ENCODE measurements around the gene PHF24.
"Not testable (repeated sequence)": the region's sequence is repeated elsewhere in the genome, so short reads cannot be mapped to it uniquely, and the experiment has no call there.

Gene PHF24

DNA sequence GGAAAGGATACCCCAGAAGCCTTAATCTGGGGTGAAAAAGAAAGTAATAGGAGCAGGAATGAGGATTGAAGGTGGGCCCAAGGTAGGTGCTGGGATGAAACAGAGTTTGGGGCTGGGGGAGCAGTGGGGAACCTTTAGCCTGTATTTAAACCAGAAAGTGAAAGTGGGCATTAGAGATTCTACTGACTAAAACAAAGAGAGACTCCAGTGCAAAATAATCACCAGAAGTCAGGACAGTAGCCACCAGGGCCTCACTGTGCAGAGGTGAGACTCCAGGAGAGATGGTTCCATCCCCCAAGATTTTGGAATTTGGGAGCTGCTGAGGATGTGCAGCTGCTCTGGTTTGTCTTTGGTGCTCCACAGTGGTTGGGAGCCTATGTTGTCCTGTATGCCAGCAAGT, 44.5 kb downstream of the PHF24 start:
- no peak overlapping the region for H3K4me3 ChIP-seq (ENCODE audit: low read depth, low read length)
- no peak for DNase-seq (ENCODE audit: low read depth)
- TF ChIP-seq, protein P1, sequence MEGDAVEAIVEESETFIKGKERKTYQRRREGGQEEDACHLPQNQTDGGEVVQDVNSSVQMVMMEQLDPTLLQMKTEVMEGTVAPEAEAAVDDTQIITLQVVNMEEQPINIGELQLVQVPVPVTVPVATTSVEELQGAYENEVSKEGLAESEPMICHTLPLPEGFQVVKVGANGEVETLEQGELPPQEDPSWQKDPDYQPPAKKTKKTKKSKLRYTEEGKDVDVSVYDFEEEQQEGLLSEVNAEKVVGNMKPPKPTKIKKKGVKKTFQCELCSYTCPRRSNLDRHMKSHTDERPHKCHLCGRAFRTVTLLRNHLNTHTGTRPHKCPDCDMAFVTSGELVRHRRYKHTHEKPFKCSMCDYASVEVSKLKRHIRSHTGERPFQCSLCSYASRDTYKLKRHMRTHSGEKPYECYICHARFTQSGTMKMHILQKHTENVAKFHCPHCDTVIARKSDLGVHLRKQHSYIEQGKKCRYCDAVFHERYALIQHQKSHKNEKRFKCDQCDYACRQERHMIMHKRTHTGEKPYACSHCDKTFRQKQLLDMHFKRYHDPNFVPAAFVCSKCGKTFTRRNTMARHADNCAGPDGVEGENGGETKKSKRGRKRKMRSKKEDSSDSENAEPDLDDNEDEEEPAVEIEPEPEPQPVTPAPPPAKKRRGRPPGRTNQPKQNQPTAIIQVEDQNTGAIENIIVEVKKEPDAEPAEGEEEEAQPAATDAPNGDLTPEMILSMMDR (conservative IDR thresholded peaks at IDR 0.05; ENCODE audit: low read depth, low read length), result no peak

GRCh38 chr9:35004299-35004698, 46.2 kb downstream of the PHF24 start:
- not testable (repeated sequence) for DNase-seq (ENCODE audit: low read depth); H3K4me3 ChIP-seq (ENCODE audit: low read depth, low read length)

GRCh38 chr9:35010351-35010958, 52.4 kb downstream of the PHF24 start:
- no peak overlapping the region for H3K4me3 ChIP-seq (ENCODE audit: low read depth, low read length)
- DNase-seq (ENCODE audit: low read depth), result no peak
- TF ChIP-seq, protein P1 (conservative IDR thresholded peaks at IDR 0.05; ENCODE audit: low read depth, low read length), result no peak

DNA sequence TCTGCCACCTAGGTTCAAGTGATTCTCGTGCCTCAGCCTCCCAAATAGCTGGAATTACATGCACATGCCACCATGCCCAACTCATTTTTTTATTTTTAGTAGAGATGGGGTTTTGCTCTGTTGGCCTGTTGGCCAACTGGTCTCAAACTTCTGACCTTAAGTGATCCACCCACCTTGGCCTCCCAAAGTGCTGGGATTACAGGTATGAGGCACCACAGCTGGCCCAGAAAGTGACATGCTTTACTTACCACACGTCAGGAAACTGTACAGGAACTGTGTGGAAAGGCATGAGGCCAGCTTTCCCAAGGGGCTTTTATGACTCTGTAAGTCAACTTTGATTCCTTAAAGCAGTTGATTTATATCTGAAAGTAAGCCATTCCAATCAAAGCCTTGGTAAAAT, 56.4 kb downstream of the PHF24 start:
- H3K4me3 ChIP-seq (ENCODE audit: low read depth, low read length), result no peak overlapping the region
- no peak for DNase-seq (ENCODE audit: low read depth)
- TF ChIP-seq, protein P1 (conservative IDR thresholded peaks at IDR 0.05; ENCODE audit: low read depth, low read length), result no peak

DNA sequence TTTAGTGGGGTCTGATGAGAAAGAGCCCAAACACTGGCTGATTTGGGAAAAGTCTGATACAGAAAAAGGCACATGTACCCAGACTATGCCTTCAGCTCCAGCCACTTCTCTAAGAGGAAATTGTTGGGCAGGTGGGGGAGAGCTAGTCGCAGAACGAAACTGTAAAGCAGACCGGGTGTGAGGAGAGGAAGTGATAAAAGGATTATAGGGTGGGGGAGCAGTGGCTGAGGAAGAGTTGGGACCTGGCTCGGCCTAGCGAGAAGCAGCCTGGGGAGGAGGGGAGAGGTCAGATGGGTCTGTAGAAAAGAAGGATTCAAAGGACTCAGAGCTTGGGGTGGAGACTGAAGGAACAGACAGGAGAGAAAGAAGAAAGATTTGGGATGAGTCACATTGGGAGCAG, 65.4 kb downstream of the PHF24 start:
- H3K4me3 ChIP-seq (ENCODE audit: low read depth, low read length); DNase-seq (ENCODE audit: low read depth): not testable (repeated sequence)

GRCh38 chr9:35026671-35027070, 68.6 kb downstream of the PHF24 start:
- TF ChIP-seq, protein P1 (conservative IDR thresholded peaks at IDR 0.05; ENCODE audit: low read depth, low read length), result no peak
- H3K4me3 ChIP-seq (ENCODE audit: low read depth, low read length), result no peak overlapping the region
- DNase-seq (ENCODE audit: low read depth), result no peak

DNA sequence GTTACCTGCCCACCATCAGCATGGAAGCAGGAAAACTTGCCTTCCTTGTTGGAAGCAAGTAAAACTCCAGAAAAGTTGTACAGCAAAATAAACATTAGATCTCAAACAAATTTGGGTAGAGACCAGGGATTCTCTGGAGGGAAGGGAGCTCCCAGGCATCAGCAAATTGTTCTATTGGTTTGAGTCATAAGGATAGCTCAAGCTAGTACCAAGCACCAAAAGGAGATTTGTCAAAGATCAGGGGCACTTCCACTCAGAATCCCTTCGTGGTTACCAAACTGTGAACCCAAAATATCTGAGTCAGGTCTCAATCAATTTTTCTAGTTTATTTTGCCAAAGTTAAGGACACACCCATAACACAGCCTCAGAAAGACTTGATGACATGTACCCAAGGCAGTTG, 69.3 kb downstream of the PHF24 start:
- TF ChIP-seq, protein P1 (conservative IDR thresholded peaks at IDR 0.05; ENCODE audit: low read depth, low read length), result no peak
- no peak for DNase-seq (ENCODE audit: low read depth)

GRCh38 chr9:35027860-35028259, 69.8 kb downstream of the PHF24 start:
- TF ChIP-seq, protein P1 (conservative IDR thresholded peaks at IDR 0.05; ENCODE audit: low read depth, low read length), result no peak

More for the DNA sequence above, 69.3 kb downstream of the PHF24 start:
- no peak overlapping the region for H3K4me3 ChIP-seq (ENCODE audit: low read depth, low read length)

More at GRCh38 chr9:35027860-35028259, 69.8 kb downstream of the PHF24 start:
- DNase-seq (ENCODE audit: low read depth), result no peak
- no peak overlapping the region for H3K4me3 ChIP-seq (ENCODE audit: low read depth, low read length)

Measured in choroid plexus epithelial cell (primary cell).